ENCODE data around the gene CARHSP1.
"Not testable (repeated sequence)": the region's sequence is repeated elsewhere in the genome, so short reads cannot be mapped to it uniquely, and the experiment has no call there.

The CARHSP1 gene

GRCh38 chr16:8853150-8853549 lies 15.7 kb downstream of the CARHSP1 start:
- no peak for DNase-seq

- no peak for DNase-seq
These were observed 16.3 kb downstream of the CARHSP1 start for GRCh38 chr16:8852534-8852933.

GRCh38 chr16:8851761-8852403 lies 16.9 kb downstream of the CARHSP1 start:
- no peak for DNase-seq

- no peak for DNase-seq
These were observed 18.4 kb downstream of the CARHSP1 start for GRCh38 chr16:8850279-8850885.

GRCh38 chr16:8849411-8850011 lies 19.3 kb downstream of the CARHSP1 start:
- DNase-seq = no peak

GRCh38 chr16:8848939-8849391 lies 19.8 kb downstream of the CARHSP1 start:
- DNase-seq = no peak

- DNase-seq = no peak
These were observed 20.4 kb downstream of the CARHSP1 start for GRCh38 chr16:8848231-8848938.

GRCh38 chr16:8847623-8848022 lies 21.2 kb downstream of the CARHSP1 start:
- no peak for DNase-seq

- no peak for DNase-seq
These were observed 21.7 kb downstream of the CARHSP1 start for GRCh38 chr16:8847145-8847544.

- no peak for DNase-seq
These were observed 22.3 kb downstream of the CARHSP1 start for GRCh38 chr16:8846401-8846932.

- DNase-seq = no peak
These were observed 23.0 kb downstream of the CARHSP1 start for GRCh38 chr16:8845699-8846298.

GRCh38 chr16:8843296-8843695 lies 25.5 kb downstream of the CARHSP1 start:
- not testable (repeated sequence) for DNase-seq

GRCh38 chr16:8842016-8842415 lies 26.8 kb downstream of the CARHSP1 start:
- not testable (repeated sequence) for DNase-seq

GRCh38 chr16:8837594-8837993 lies 31.2 kb downstream of the CARHSP1 start:
- DNase-seq = not testable (repeated sequence)

- not testable (repeated sequence) for DNase-seq
These were observed 32.0 kb downstream of the CARHSP1 start for GRCh38 chr16:8836797-8837196.

- no peak for DNase-seq
These were observed 36.1 kb downstream of the CARHSP1 start for GRCh38 chr16:8832717-8833105.

- DNase-seq = no peak
These were observed 36.7 kb downstream of the CARHSP1 start for GRCh38 chr16:8831871-8832716.

- DNase-seq = no peak
These were observed 37.4 kb downstream of the CARHSP1 start for GRCh38 chr16:8831450-8831849.

GRCh38 chr16:8828541-8829165 lies 40.2 kb downstream of the CARHSP1 start:
- no peak for DNase-seq

- DNase-seq = no peak
These were observed 42.4 kb downstream of the CARHSP1 start for GRCh38 chr16:8826278-8826879.

GRCh38 chr16:8822403-8822802 lies 46.4 kb downstream of the CARHSP1 start:
- no peak for DNase-seq

All from NCI-H446 (cell line).